ENCODE measurements around the gene PRDM9.

PRDM9 gene

GRCh38 chr5:23528677-23529076 lies 21.3 kb downstream of the PRDM9 start:
- no peak for DNase-seq

- DNase-seq, result no peak
These were observed 23.2 kb downstream of the PRDM9 start for GRCh38 chr5:23530571-23530970.

- DNase-seq, result no peak
These were observed 63.6 kb downstream of the PRDM9 start for GRCh38 chr5:23571059-23571458.
